Panc1 (cell line): ENCODE results near the gene FLOT2.

Experiments
- CTCF ChIP-seq: fragments of 450-650 bp; IDR thresholded peaks from 2 replicates; pipeline ENCODE4 v1.5.1; 2017; ENCODE audit warnings: mild to moderate bottlenecking
- POLR2AphosphoS5 ChIP-seq: IDR thresholded peaks from 2 replicates; pipeline ENCODE4 v1.6.1; 2012; ENCODE audit warnings: mild to moderate bottlenecking, low read depth, low read length, moderate library complexity
- REST ChIP-seq, 2 experiments: IDR thresholded peaks; 2 replicates each; pipeline ENCODE4 v1.6.1; 2011 to 2012; ENCODE audit warnings: low read depth in 2 of 2, control low read depth in 1 of 2, low read length in 1 of 2, mild to moderate bottlenecking in 1 of 2, moderate library complexity in 1 of 2; ENCODE audit not compliant: insufficient read depth in 1 of 2
- SIN3A ChIP-seq: IDR thresholded peaks from 2 replicates; pipeline ENCODE4 v1.6.1; 2012; ENCODE audit warnings: low read depth, mild to moderate bottlenecking, low read length, moderate library complexity, borderline replicate concordance; ENCODE audit not compliant: insufficient read depth

- TF ChIP-seq POLR2AphosphoS5 (no peak), SIN3A (no peak), CTCF (no peak), REST (IDR thresholded peaks at IDR 0.05; ENCODE audit: insufficient read depth in 1 of 2, low read depth in 2 of 2, low read length in 1 of 2) (no peak)
These were observed 7.3 kb upstream of the FLOT2 start for GRCh38 chr17:28904800-28905199.
